Ascending aorta (tissue), 2 donors: ENCODE results near the gene SFXN2. TPM values are rescaled to one million over a fixed set of nuclear protein-coding genes. Genes with fewer than 3 reads are reported as not detected.

Source experiments
- DNase-seq, 2 donors: peaks; one replicate each; pipeline ENCODE4 v3.0.0-alpha.2; 2019; ENCODE audit warnings: low spot score in 2 of 2
- H3K27ac ChIP-seq, 2 donors: fragments of 200-600 bp; sonication (generic); one replicate each; pipeline ENCODE4 v1.5.1; 2016 to 2017; ENCODE audit warnings: mild to moderate bottlenecking in 1 of 2
- H3K27me3 ChIP-seq: fragments of 200-600 bp; sonication (generic); one replicate; pipeline ENCODE4 v1.5.1; 2017
- H3K36me3 ChIP-seq, 2 donors: fragments of 200-600 bp; sonication (generic); one replicate each; pipeline ENCODE4 v1.5.1; 2016
- H3K4me1 ChIP-seq, 2 donors: fragments of 200-600 bp; sonication (generic); one replicate each; pipeline ENCODE4 v1.5.1; 2016 to 2017; ENCODE audit warnings: mild to moderate bottlenecking in 1 of 2
- H3K4me3 ChIP-seq, 2 donors: fragments of 200-600 bp; sonication (generic); one replicate each; pipeline ENCODE4 v1.5.1; 2016 to 2017; ENCODE audit warnings: mild to moderate bottlenecking in 1 of 2
- H3K9me3 ChIP-seq, 2 donors: fragments of 200-600 bp; sonication (generic); one replicate each; pipeline ENCODE4 v1.5.1; 2016
- CTCF ChIP-seq, 3 experiments: fragments of 200-600 bp in 2 of 3; fragments of 450-650 bp in 1 of 3; sonication (generic) in 2 of 3; IDR thresholded peaks; one replicate each; pipeline ENCODE4 v1.5.1; 2016 to 2019; ENCODE audit warnings: antibody characterized with exemption in 3 of 3, mild to moderate bottlenecking in 1 of 3, moderate library complexity in 1 of 3
- intact Hi-C: fragments of 100-400 bp; cut with DNase I; formaldehyde crosslinking; loops from one replicate; pipeline ENCODE4 v1.15.1; 2023
- total RNA-seq: library from RNA; depleted of rRNA; stranded (reverse); fragments of >200 nt; gene quantifications from one replicate; pipeline ENCODE4 v1.1.0, GENCODE V29; 2016

The SFXN2 gene
- total RNA-seq, 1 donor from 2014 or later: 2.1 TPM

GRCh38 chr10:102775935-102776669 is 61.7 kb downstream of the SFXN2 start:
- peak; percentile 76 to 93 for DNase-seq
- intact Hi-C loops: loop anchor here (2.0 kb wide), 2 partner anchors 23 to 33 kb away; partner anchors contain the start of gene WBP1L
- Histone ChIP-seq H3K4me3 (peak overlapping the region; percentile 42 to 63), H3K27me3 (no peaks in the 10 kb centered on the region), H3K36me3 (no peaks in the 10 kb centered on the region), H3K4me1 (peaks cover 28 to 71% of the 10 kb centered on the region in 2 donors), H3K9me3 (no peaks in the 10 kb centered on the region), H3K27ac (peak overlapping the region; percentile 92 to 95)
- no peak for TF ChIP-seq CTCF (IDR thresholded peaks at IDR 0.05)

DNA sequence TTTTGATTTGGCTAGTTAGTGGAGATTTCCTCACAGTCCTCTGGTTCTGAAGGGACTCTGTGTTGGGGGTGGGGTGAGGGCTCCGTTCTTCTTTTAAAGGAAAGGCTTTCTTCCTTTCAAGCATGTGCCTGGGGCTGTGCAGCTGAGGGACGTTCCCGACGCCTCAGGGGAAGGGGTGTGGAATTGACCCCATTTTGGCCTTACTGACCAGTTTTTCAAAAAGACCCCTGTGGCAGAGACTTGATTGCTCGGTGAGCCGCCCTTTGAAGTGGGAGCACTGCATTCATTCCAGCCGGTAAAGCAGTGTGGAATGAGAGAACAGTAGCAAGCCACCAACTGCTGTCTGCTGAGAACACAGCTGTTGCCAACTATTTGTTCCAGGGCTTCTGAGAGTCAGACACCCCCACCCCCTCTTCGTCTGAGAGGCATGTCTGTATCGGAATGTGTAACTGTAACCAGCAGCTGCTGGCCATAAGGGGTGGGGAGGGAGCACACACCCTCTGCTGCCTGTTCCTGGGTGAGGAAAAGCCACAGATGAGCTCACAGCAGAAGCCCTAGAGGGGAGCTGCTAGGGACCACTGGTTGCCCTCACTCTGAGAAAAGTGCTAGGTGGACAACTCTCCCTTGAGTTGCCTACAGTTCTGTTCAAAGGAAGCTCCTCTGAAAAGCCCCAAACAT is 62.5 kb downstream of the SFXN2 start:
- peaks cover 36 to 80% of the 10 kb centered on the region in 2 donors for H3K4me1 ChIP-seq
- TF ChIP-seq CTCF (IDR thresholded peaks at IDR 0.05): no peak
- intact Hi-C loops: loop anchor here (2.0 kb wide), 1 partner anchor 34 kb away; the partner anchor contains the start of gene WBP1L
- peak overlapping the region; percentile 92 to 95 for H3K27ac ChIP-seq
- H3K9me3 ChIP-seq: no peaks in the 10 kb centered on the region
- H3K4me3 ChIP-seq: peak overlapping the region; percentile 42 to 63
- H3K36me3 ChIP-seq: no peaks in the 10 kb centered on the region
- DNase-seq: peak; percentile 76 to 97
- H3K27me3 ChIP-seq: no peaks in the 10 kb centered on the region

- intact Hi-C loops: loop anchor here (2.0 kb wide), 1 partner anchor 35 kb away; the partner anchor contains the start of gene WBP1L
These were observed 63.4 kb downstream of the SFXN2 start for GRCh38 chr10:102777711-102778453.

DNA sequence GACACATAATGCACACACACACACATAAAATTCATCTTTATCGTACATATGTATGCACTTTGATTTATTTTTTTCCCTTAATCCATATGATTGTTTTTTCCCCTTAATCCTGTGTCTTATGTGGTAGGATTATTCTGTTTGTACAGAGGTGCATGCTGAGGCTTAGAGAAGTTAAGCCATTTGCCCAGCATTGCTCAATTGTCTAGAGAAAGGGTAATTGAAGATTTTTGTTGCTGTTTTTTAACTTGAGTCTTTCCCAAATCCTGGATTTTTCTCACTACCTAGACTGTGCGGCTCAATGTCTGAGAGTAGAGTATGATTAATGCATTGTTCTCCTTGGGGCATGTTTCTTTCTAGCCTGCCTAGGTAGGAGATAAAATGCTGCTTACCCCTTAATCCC is 64.3 kb downstream of the SFXN2 start:
- no peak for DNase-seq
- Histone ChIP-seq H3K9me3 (no peaks in the 10 kb centered on the region), H3K4me3 (peak overlapping the region in 1 of 2 donors; percentile 63), H3K27ac (peak overlapping the region; percentile 92 to 95), H3K36me3 (no peaks in the 10 kb centered on the region), H3K27me3 (no peaks in the 10 kb centered on the region), H3K4me1 (peaks cover 45 to 82% of the 10 kb centered on the region in 2 donors)
- intact Hi-C loops: no loop called here
- TF ChIP-seq CTCF (IDR thresholded peaks at IDR 0.05): no peak

More at GRCh38 chr10:102777711-102778453, 63.4 kb downstream of the SFXN2 start:
- Histone ChIP-seq H3K4me3 (peak overlapping the region in 1 of 2 donors; percentile 63), H3K4me1 (peaks cover 41 to 83% of the 10 kb centered on the region in 2 donors), H3K9me3 (no peaks in the 10 kb centered on the region), H3K36me3 (no peaks in the 10 kb centered on the region), H3K27ac (peak overlapping the region; percentile 92 to 95), H3K27me3 (no peaks in the 10 kb centered on the region)
- TF ChIP-seq CTCF (IDR thresholded peaks at IDR 0.05): no peak
- DNase-seq: no peak
